ENCODE data around the gene NAALADL2.

Gene NAALADL2

DNA sequence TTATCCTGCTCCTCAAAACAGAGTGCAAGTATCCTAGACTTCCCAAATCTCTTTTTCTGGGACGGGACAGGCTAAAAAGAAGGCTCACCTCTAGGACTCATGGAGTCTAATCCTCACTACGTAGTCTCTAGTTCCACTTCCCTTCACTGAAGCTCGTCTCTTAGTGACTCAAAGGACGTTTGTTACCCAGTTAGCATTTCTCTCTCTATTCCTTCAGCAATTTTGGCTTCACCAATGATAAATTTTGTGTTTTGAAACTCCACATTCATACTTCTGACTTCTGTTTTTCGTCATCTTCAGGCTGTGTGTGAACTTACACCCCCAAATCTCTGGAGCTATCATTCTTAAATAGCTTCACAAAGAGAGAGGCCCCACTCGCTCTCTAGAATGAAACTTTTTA lies 627.1 kb downstream of the NAALADL2 start:
- H3K27me3 ChIP-seq (replicated peaks in 2 of 5; ENCODE audit: control insufficient read depth in 4 of 5, insufficient read depth in 5 of 5, low read length in 4 of 5) = no peaks in the 10 kb centered on the region
- H3K36me3 ChIP-seq (ENCODE audit: control insufficient read depth in 4 of 4, insufficient read depth in 4 of 4, low read length in 3 of 4) = no peaks in the 10 kb centered on the region
- WGBS (ENCODE audit: insufficient coverage) = 98% methylated on average over 5 of the region's 6 CpGs
- POLR2A ChIA-PET = no interaction called here
- CTCF ChIA-PET = no interaction called here
- no peak overlapping the region for H3K27ac ChIP-seq (ENCODE audit: insufficient read depth in 1 of 2, low read depth in 1 of 2, low read length in 2 of 2, poor library complexity in 1 of 2, severe bottlenecking in 2 of 2)
- no peak overlapping the region for H3K4me3 ChIP-seq (ENCODE audit: control insufficient read depth in 1 of 7, extremely low read depth in 1 of 7, insufficient read depth in 4 of 7, low read depth in 2 of 7, low read length in 6 of 7)
- H3K4me1 ChIP-seq (ENCODE audit: control extremely low read depth in 1 of 4, control insufficient read depth in 4 of 4, insufficient read depth in 4 of 4, low read length in 3 of 4) = no peaks in the 10 kb centered on the region
- DNase-seq = no peak
- no peaks in the 10 kb centered on the region for H3K9me3 ChIP-seq (ENCODE audit: control extremely low read depth in 1 of 5, control insufficient read depth in 4 of 5, insufficient read depth in 2 of 5, low read depth in 1 of 5, low read length in 4 of 5)

DNA sequence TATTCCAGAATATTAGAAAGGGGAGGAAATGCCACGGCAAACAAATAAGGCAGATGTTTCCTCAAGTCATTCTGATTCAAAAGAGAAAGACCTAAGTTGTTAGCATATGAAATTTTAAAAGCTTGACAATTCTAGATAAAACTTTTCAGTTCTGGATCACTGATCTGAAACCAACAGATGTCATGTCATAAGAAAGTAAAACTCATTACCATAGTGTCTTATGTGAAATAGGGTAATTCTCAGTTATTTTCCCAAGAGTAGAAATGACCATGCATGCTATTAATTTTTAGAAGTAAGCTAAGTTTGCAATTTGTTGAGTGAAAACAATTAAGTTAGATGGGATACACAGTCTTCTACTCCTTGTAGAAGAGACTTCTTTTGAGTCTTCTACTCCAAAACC lies 630.3 kb downstream of the NAALADL2 start:
- POLR2A ChIA-PET = no interaction called here
- H3K9me3 ChIP-seq (ENCODE audit: control extremely low read depth in 1 of 5, control insufficient read depth in 4 of 5, insufficient read depth in 2 of 5, low read depth in 1 of 5, low read length in 4 of 5) = no peaks in the 10 kb centered on the region
- H3K4me1 ChIP-seq (ENCODE audit: control extremely low read depth in 1 of 4, control insufficient read depth in 4 of 4, insufficient read depth in 4 of 4, low read length in 3 of 4) = no peaks in the 10 kb centered on the region
- H3K4me3 ChIP-seq (ENCODE audit: control insufficient read depth in 1 of 7, extremely low read depth in 1 of 7, insufficient read depth in 4 of 7, low read depth in 2 of 7, low read length in 6 of 7) = no peak overlapping the region
- H3K27ac ChIP-seq (ENCODE audit: insufficient read depth in 1 of 2, low read depth in 1 of 2, low read length in 2 of 2, poor library complexity in 1 of 2, severe bottlenecking in 2 of 2) = no peak overlapping the region
- H3K27me3 ChIP-seq (replicated peaks in 2 of 5; ENCODE audit: control insufficient read depth in 4 of 5, insufficient read depth in 5 of 5, low read length in 4 of 5) = no peaks in the 10 kb centered on the region
- DNase-seq = no peak
- WGBS (ENCODE audit: insufficient coverage) = no CpG with 5 or more reads among the region's 1 CpG
- H3K36me3 ChIP-seq (ENCODE audit: control insufficient read depth in 4 of 4, insufficient read depth in 4 of 4, low read length in 3 of 4) = no peaks in the 10 kb centered on the region
- CTCF ChIA-PET = no interaction called here

DNA sequence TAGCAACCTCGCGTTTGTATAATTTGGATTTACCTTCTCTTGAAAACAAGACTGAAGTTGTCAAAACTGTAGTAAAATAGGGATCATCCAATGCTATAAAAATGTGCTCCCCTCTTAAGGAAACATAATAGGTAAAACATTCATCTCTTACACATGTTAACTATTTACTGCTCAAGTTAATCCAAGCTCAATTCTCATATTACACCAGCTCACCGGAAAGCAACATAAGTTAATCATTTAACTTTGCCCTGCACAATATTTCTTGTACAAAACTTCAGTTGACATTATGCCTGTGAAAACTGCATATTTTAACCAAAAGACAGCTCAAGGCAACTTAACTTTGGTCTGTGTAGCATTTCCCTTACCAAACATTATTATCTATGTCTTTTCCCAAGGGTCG lies 634.2 kb downstream of the NAALADL2 start:
- 92% methylated on average over 1 of the region's 4 CpGs for WGBS (ENCODE audit: insufficient coverage)
- no peaks in the 10 kb centered on the region for H3K27me3 ChIP-seq (replicated peaks in 2 of 5; ENCODE audit: control insufficient read depth in 4 of 5, insufficient read depth in 5 of 5, low read length in 4 of 5)
- H3K4me1 ChIP-seq (ENCODE audit: control extremely low read depth in 1 of 4, control insufficient read depth in 4 of 4, insufficient read depth in 4 of 4, low read length in 3 of 4) = peaks cover 0 to 3% (median 0%) of the 10 kb centered on the region in 4 experiments
- no peaks in the 10 kb centered on the region for H3K9me3 ChIP-seq (ENCODE audit: control extremely low read depth in 1 of 5, control insufficient read depth in 4 of 5, insufficient read depth in 2 of 5, low read depth in 1 of 5, low read length in 4 of 5)
- DNase-seq = no peak
- ChIA-PET POLR2A (no interaction called here), CTCF (interaction anchor here (1.2 to 1.6 kb wide), 2 partner anchors 12 to 17 kb away, joined by 3 to 4 read pairs; no protein-coding TSS in a partner anchor)
- no peaks in the 10 kb centered on the region for H3K36me3 ChIP-seq (ENCODE audit: control insufficient read depth in 4 of 4, insufficient read depth in 4 of 4, low read length in 3 of 4)
- H3K4me3 ChIP-seq (ENCODE audit: control insufficient read depth in 1 of 7, extremely low read depth in 1 of 7, insufficient read depth in 4 of 7, low read depth in 2 of 7, low read length in 6 of 7) = no peak overlapping the region
- no peak overlapping the region for H3K27ac ChIP-seq (ENCODE audit: insufficient read depth in 1 of 2, low read depth in 1 of 2, low read length in 2 of 2, poor library complexity in 1 of 2, severe bottlenecking in 2 of 2)

DNA sequence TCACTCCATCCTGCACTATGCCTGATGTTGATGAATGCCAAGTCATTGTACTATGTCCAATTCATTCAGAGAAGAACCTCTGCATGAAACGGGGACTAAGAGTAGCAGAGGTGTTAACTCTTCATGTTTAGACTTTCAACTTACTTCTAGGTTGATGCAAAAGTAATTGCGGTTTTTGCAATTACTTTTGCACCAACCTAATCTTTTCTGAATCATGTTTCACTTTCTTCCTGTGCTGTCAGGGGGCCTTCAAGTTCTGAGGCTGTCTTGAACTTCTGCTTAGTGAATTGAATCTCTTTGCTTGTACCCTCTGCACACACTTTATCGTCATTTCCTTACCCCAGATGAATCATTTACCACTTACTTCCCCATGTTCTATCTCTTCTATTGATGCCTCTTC lies 636.2 kb downstream of the NAALADL2 start:
- POLR2A ChIA-PET = no interaction called here
- no peaks in the 10 kb centered on the region for H3K36me3 ChIP-seq (ENCODE audit: control insufficient read depth in 4 of 4, insufficient read depth in 4 of 4, low read length in 3 of 4)
- H3K9me3 ChIP-seq (ENCODE audit: control extremely low read depth in 1 of 5, control insufficient read depth in 4 of 5, insufficient read depth in 2 of 5, low read depth in 1 of 5, low read length in 4 of 5) = no peaks in the 10 kb centered on the region
- CTCF ChIA-PET = no interaction called here
- H3K4me3 ChIP-seq (ENCODE audit: control insufficient read depth in 1 of 7, extremely low read depth in 1 of 7, insufficient read depth in 4 of 7, low read depth in 2 of 7, low read length in 6 of 7) = no peak overlapping the region
- DNase-seq = peak; percentile 36 to 88 (median 78)
- H3K27ac ChIP-seq (ENCODE audit: insufficient read depth in 1 of 2, low read depth in 1 of 2, low read length in 2 of 2, poor library complexity in 1 of 2, severe bottlenecking in 2 of 2) = no peak overlapping the region
- 0% methylated on average over 1 of the region's 3 CpGs for WGBS (ENCODE audit: insufficient coverage)
- H3K27me3 ChIP-seq (replicated peaks in 2 of 5; ENCODE audit: control insufficient read depth in 4 of 5, insufficient read depth in 5 of 5, low read length in 4 of 5) = no peaks in the 10 kb centered on the region
- peaks cover 0 to 3% (median 0%) of the 10 kb centered on the region in 4 experiments for H3K4me1 ChIP-seq (ENCODE audit: control extremely low read depth in 1 of 4, control insufficient read depth in 4 of 4, insufficient read depth in 4 of 4, low read length in 3 of 4)

GRCh38 chr3:175502155-175502554 lies 643.0 kb downstream of the NAALADL2 start:
- H3K27me3 ChIP-seq (replicated peaks in 2 of 5; ENCODE audit: control insufficient read depth in 4 of 5, insufficient read depth in 5 of 5, low read length in 4 of 5) = no peaks in the 10 kb centered on the region
- no peak overlapping the region for H3K27ac ChIP-seq (ENCODE audit: insufficient read depth in 1 of 2, low read depth in 1 of 2, low read length in 2 of 2, poor library complexity in 1 of 2, severe bottlenecking in 2 of 2)
- WGBS (ENCODE audit: insufficient coverage) = 93% methylated on average over 3 of the region's 3 CpGs
- ChIA-PET CTCF (no interaction called here), POLR2A (interaction anchor here (0.6 kb wide), 1 partner anchor 1306 kb away, joined by 3 read pairs; no protein-coding TSS in a partner anchor)
- no peak overlapping the region for H3K4me3 ChIP-seq (ENCODE audit: control insufficient read depth in 1 of 7, extremely low read depth in 1 of 7, insufficient read depth in 4 of 7, low read depth in 2 of 7, low read length in 6 of 7)
- no peaks in the 10 kb centered on the region for H3K4me1 ChIP-seq (ENCODE audit: control extremely low read depth in 1 of 4, control insufficient read depth in 4 of 4, insufficient read depth in 4 of 4, low read length in 3 of 4)
- DNase-seq = no peak
- peaks cover 0 to 2% (median 0%) of the 10 kb centered on the region in 5 experiments for H3K9me3 ChIP-seq (ENCODE audit: control extremely low read depth in 1 of 5, control insufficient read depth in 4 of 5, insufficient read depth in 2 of 5, low read depth in 1 of 5, low read length in 4 of 5)
- no peaks in the 10 kb centered on the region for H3K36me3 ChIP-seq (ENCODE audit: control insufficient read depth in 4 of 4, insufficient read depth in 4 of 4, low read length in 3 of 4)

- POLR2A ChIA-PET = no interaction called here
- no peak overlapping the region for H3K27ac ChIP-seq (ENCODE audit: insufficient read depth in 1 of 2, low read depth in 1 of 2, low read length in 2 of 2, poor library complexity in 1 of 2, severe bottlenecking in 2 of 2)
- no peaks in the 10 kb centered on the region for H3K4me1 ChIP-seq (ENCODE audit: control extremely low read depth in 1 of 4, control insufficient read depth in 4 of 4, insufficient read depth in 4 of 4, low read length in 3 of 4)
- peaks cover 0 to 6% (median 0%) of the 10 kb centered on the region in 5 experiments for H3K9me3 ChIP-seq (ENCODE audit: control extremely low read depth in 1 of 5, control insufficient read depth in 4 of 5, insufficient read depth in 2 of 5, low read depth in 1 of 5, low read length in 4 of 5)
- WGBS (ENCODE audit: insufficient coverage) = 92% methylated on average over 1 of the region's 3 CpGs
- no peak overlapping the region for H3K4me3 ChIP-seq (ENCODE audit: control insufficient read depth in 1 of 7, extremely low read depth in 1 of 7, insufficient read depth in 4 of 7, low read depth in 2 of 7, low read length in 6 of 7)
- DNase-seq = no peak
- H3K36me3 ChIP-seq (ENCODE audit: control insufficient read depth in 4 of 4, insufficient read depth in 4 of 4, low read length in 3 of 4) = no peaks in the 10 kb centered on the region
- CTCF ChIA-PET = no interaction called here
- H3K27me3 ChIP-seq (replicated peaks in 2 of 5; ENCODE audit: control insufficient read depth in 4 of 5, insufficient read depth in 5 of 5, low read length in 4 of 5) = no peaks in the 10 kb centered on the region
These were observed 652.2 kb downstream of the NAALADL2 start for GRCh38 chr3:175511219-175511785.

DNA sequence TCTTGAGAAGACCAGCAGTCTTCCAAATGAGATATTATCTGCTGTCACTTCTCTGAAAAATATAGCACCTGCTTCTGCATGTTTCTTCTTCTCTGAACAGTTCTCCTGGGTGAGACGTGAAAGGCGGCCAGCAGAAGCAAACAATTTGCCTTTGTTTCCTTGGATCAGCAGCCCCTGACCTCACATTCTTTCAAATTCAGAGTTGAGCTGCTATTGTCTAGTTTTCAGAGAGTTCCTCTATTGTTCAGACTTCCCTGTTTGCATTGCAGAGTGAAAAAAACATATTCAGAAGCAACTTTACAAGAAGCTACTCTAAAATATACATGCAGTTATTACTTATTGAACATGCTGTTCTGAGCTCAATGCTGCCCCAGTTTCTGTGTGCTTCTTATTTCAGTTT lies 653.6 kb downstream of the NAALADL2 start:
- Histone ChIP-seq H3K4me1 (ENCODE audit: control extremely low read depth in 1 of 4, control insufficient read depth in 4 of 4, insufficient read depth in 4 of 4, low read length in 3 of 4) (no peaks in the 10 kb centered on the region), H3K9me3 (ENCODE audit: control extremely low read depth in 1 of 5, control insufficient read depth in 4 of 5, insufficient read depth in 2 of 5, low read depth in 1 of 5, low read length in 4 of 5) (peaks cover 0 to 6% (median 0%) of the 10 kb centered on the region in 5 experiments), H3K27ac (ENCODE audit: insufficient read depth in 1 of 2, low read depth in 1 of 2, low read length in 2 of 2, poor library complexity in 1 of 2, severe bottlenecking in 2 of 2) (no peak overlapping the region), H3K36me3 (ENCODE audit: control insufficient read depth in 4 of 4, insufficient read depth in 4 of 4, low read length in 3 of 4) (no peaks in the 10 kb centered on the region), H3K4me3 (ENCODE audit: control insufficient read depth in 1 of 7, extremely low read depth in 1 of 7, insufficient read depth in 4 of 7, low read depth in 2 of 7, low read length in 6 of 7) (no peak overlapping the region), H3K27me3 (replicated peaks in 2 of 5; ENCODE audit: control insufficient read depth in 4 of 5, insufficient read depth in 5 of 5, low read length in 4 of 5) (no peaks in the 10 kb centered on the region)
- CTCF ChIA-PET = no interaction called here
- peak in 1 of 3 donors; percentile 8 for DNase-seq
- WGBS (ENCODE audit: insufficient coverage) = 83% methylated on average over 1 of the region's 2 CpGs
- POLR2A ChIA-PET = no interaction called here

Measured in common myeloid progenitor, CD34-positive (primary cell).